PC-9 (cell line): ENCODE data around the gene GBX1. TPM values are rescaled to one million over a fixed set of nuclear protein-coding genes. Genes with fewer than 3 reads are reported as not detected.

Source experiments
- BruUV-seq: library from RNA; stranded (reverse); fragments of 400-500 nt; replicated peaks from 2 replicates; lab custom pipeline; 2021; lab: Mats Ljungman, UMichigan
- CTCF ChIA-PET: fragments of 300-600 bp; sonication (Branson Sonifier 250); formaldehyde crosslinking; loops from one replicate; lab custom pipeline; 2022; ENCODE audit warnings: antibody characterized with exemption; lab: Charles Lee
- POLR2A ChIA-PET: fragments of 300-600 bp; sonication (Branson Sonifier 250); formaldehyde crosslinking; loops from one replicate; lab custom pipeline; 2022; ENCODE audit warnings: antibody characterized with exemption; ENCODE audit not compliant: unreplicated experiment; lab: Charles Lee
- DNase-seq, 2 experiments: peaks; one replicate each; pipeline versions ENCODE4 v3.0.0 to v3.0.0-alpha.2; 2015 to 2022; ENCODE audit warnings: mixed read lengths in 1 of 2
- H2AFZ ChIP-seq: fragments of 200-600 bp; sonication (generic); 2 replicates; pipeline ENCODE4 v1.8.1; 2017; ENCODE audit warnings: antibody characterized with exemption
- H3F3A ChIP-seq: fragments of 200-600 bp; sonication (generic); 2 replicates; pipeline ENCODE4 v1.8.1; 2017; ENCODE audit warnings: antibody characterized with exemption, mild to moderate bottlenecking, low read depth; ENCODE audit not compliant: insufficient read depth
- H3K27ac ChIP-seq: fragments of 200-600 bp; sonication (generic); 2 replicates; pipeline ENCODE4 v1.6.1; 2016; ENCODE audit warnings: mixed run types
- H3K27me3 ChIP-seq: fragments of 200-600 bp; sonication (generic); 2 replicates; pipeline ENCODE4 v1.6.1; 2016; ENCODE audit warnings: low read depth, mixed run types; ENCODE audit not compliant: insufficient read depth
- H3K36me3 ChIP-seq: fragments of 200-600 bp; sonication (generic); 2 replicates; pipeline ENCODE4 v1.6.1; 2016; ENCODE audit warnings: low read depth, mixed run types
- H3K4me1 ChIP-seq: fragments of 200-600 bp; sonication (generic); replicated peaks from 2 replicates; pipeline ENCODE4 v1.6.1; 2016; ENCODE audit warnings: mixed run types; ENCODE audit not compliant: insufficient read depth
- H3K4me2 ChIP-seq: fragments of 200-600 bp; sonication (generic); 2 replicates; pipeline ENCODE4 v1.6.1; 2017; ENCODE audit warnings: mixed run types
- H3K4me3 ChIP-seq: fragments of 200-600 bp; sonication (generic); 2 replicates; pipeline ENCODE4 v1.6.1; 2016; ENCODE audit warnings: mixed run types
- H3K79me2 ChIP-seq: fragments of 200-600 bp; sonication (generic); 2 replicates; pipeline ENCODE4 v1.6.1; 2017; ENCODE audit warnings: low read depth, mixed run types
- H3K9me2 ChIP-seq: fragments of 200-600 bp; sonication (generic); 2 replicates; pipeline ENCODE4 v1.8.1; 2017; ENCODE audit warnings: mild to moderate bottlenecking; ENCODE audit not compliant: insufficient read depth
- H3K9me3 ChIP-seq: fragments of 200-600 bp; sonication (generic); 2 replicates; pipeline ENCODE4 v1.8.1; 2016; ENCODE audit warnings: low read depth; ENCODE audit not compliant: insufficient read depth
- H4K20me1 ChIP-seq: fragments of 200-600 bp; sonication (generic); 2 replicates; pipeline ENCODE4 v1.8.1; 2017; ENCODE audit not compliant: insufficient read depth
- CTCF ChIP-seq: fragments of 200-600 bp; sonication (generic); conservative IDR thresholded peaks from 2 replicates; pipeline ENCODE4 v1.6.1; 2017; ENCODE audit warnings: mixed run types, antibody characterized with exemption, mild to moderate bottlenecking, moderate library complexity
- EZH2 ChIP-seq: fragments of 200-600 bp; sonication (generic); IDR thresholded peaks from 2 replicates; pipeline ENCODE4 v1.8.0; 2017; ENCODE audit warnings: antibody characterized with exemption, low read depth
- intact Hi-C: fragments of 100-400 bp; cut with micrococcal nuclease; formaldehyde crosslinking; loops from one replicate; pipeline ENCODE4 v1.10.0; 2022; ENCODE audit not compliant: unreplicated experiment
- total RNA-seq: library from RNA; stranded (reverse); gene quantifications from 2 replicates; pipeline ENCODE4 v1.2.3, GENCODE V29; 2021

Gene GBX1
- total RNA-seq, 1 experiment from 2014 or later, result not detected

GRCh38 chr7:151209588-151209987 is 42.1 kb upstream of the GBX1 start:
- Histone ChIP-seq H3K9me3 (no peaks in the 10 kb centered on the region), H3K9me2 (no peaks in the 10 kb centered on the region), H3K36me3 (no peaks in the 10 kb centered on the region), H3K27ac (no peak overlapping the region), H3K4me1 (no peaks in the 10 kb centered on the region), H4K20me1 (no peaks in the 10 kb centered on the region), H2AFZ (no peak overlapping the region), H3K27me3 (peaks cover 37% of the 10 kb centered on the region), H3F3A (peaks cover 18% of the 10 kb centered on the region), H3K4me3 (no peak overlapping the region), H3K79me2 (no peaks in the 10 kb centered on the region), H3K4me2 (no peak overlapping the region)
- no peak for DNase-seq
- POLR2A ChIA-PET, result no interaction called here
- no TSS peak for BruUV-seq
- TF ChIP-seq CTCF (no peak), EZH2 (no peak)
- intact Hi-C loops, result no loop called here
- CTCF ChIA-PET, result no interaction called here

- POLR2A ChIA-PET, result interaction anchor here (0.9 kb wide), 1 partner anchor 19 kb away, joined by 6 read pairs; no protein-coding TSS in a partner anchor
- no TSS peak for BruUV-seq
- TF ChIP-seq CTCF (no peak), EZH2 (no peak)
Observed at GRCh38 chr7:151208253-151208862, 40.9 kb upstream of the GBX1 start.

GRCh38 chr7:151207804-151208203 is 40.3 kb upstream of the GBX1 start:
- CTCF ChIA-PET, result no interaction called here
- H3K36me3 ChIP-seq, result no peaks in the 10 kb centered on the region
- no peak for TF ChIP-seq CTCF
- no peak for TF ChIP-seq EZH2
- H3K27me3 ChIP-seq, result peaks cover 55% of the 10 kb centered on the region
- no peaks in the 10 kb centered on the region for H3K79me2 ChIP-seq
- no peak for DNase-seq
- H3K9me3 ChIP-seq, result no peaks in the 10 kb centered on the region
- no TSS peak for BruUV-seq
- POLR2A ChIA-PET, result no interaction called here
- no peaks in the 10 kb centered on the region for H4K20me1 ChIP-seq
- no peak overlapping the region for H3K27ac ChIP-seq
- intact Hi-C loops, result no loop called here
- no peak overlapping the region for H2AFZ ChIP-seq
- H3K9me2 ChIP-seq, result no peaks in the 10 kb centered on the region
- peaks cover 6% of the 10 kb centered on the region for H3F3A ChIP-seq
- H3K4me3 ChIP-seq, result no peak overlapping the region
- H3K4me1 ChIP-seq, result no peaks in the 10 kb centered on the region
- H3K4me2 ChIP-seq, result no peak overlapping the region

More at GRCh38 chr7:151208253-151208862, 40.9 kb upstream of the GBX1 start:
- Histone ChIP-seq H4K20me1 (no peaks in the 10 kb centered on the region), H3K4me1 (no peaks in the 10 kb centered on the region), H3K4me2 (no peak overlapping the region), H3K27ac (no peak overlapping the region), H3K27me3 (peaks cover 50% of the 10 kb centered on the region), H3K79me2 (no peaks in the 10 kb centered on the region), H3K36me3 (no peaks in the 10 kb centered on the region), H3F3A (peaks cover 11% of the 10 kb centered on the region), H3K9me3 (no peaks in the 10 kb centered on the region), H2AFZ (no peak overlapping the region), H3K4me3 (no peak overlapping the region), H3K9me2 (no peaks in the 10 kb centered on the region)
- CTCF ChIA-PET, result no interaction called here
- intact Hi-C loops, result no loop called here
- DNase-seq, result no peak
